ENCODE measurements around the gene TMTC1.

The TMTC1 gene

DNA sequence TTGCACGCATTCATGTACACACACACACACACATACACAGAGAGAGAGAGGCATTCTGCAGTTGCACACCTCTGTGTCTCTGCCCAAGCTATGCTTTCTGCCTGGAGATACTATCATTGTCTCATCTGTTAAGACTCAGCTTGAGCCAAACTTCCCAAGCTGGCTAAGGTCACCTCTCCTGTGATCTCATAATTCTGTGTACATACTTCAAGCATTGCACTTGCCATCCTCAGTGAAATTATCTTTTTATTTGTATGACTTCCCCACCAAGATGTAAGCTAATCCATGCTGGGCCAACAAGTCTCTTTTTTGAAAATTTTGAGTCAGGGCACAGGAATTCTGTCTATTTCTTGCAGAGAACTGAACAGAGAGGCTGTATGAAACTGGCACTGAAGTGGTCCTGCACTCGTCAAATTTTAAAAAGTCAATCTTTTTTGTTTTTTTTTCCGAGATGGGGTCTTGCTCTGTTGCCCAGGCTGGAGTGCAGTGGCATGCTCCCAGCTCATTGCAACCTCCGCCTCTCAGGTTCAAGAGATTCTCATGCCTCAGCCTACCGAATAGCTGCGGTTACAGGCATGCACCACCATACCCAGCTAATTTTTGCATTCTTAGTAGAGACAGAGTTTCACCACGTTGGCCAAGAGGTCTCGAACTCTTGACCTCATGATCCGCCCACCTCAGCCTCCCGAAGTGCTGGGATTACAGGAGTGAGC, 44.3 kb downstream of the TMTC1 start:
- CTCF ChIA-PET, result no interaction called here
- H3K9me3 Mint-ChIP-seq, result no peaks in the 10 kb centered on the region
- H3K36me3 Mint-ChIP-seq, result no peaks in the 10 kb centered on the region
- no peak overlapping the region for H3K4me3 Mint-ChIP-seq
- no peaks in the 10 kb centered on the region for H3K4me1 Mint-ChIP-seq
- no peak for DNase-seq
- no peaks in the 10 kb centered on the region for H3K27me3 Mint-ChIP-seq
- H3K27ac Mint-ChIP-seq, result no peak overlapping the region

DNA sequence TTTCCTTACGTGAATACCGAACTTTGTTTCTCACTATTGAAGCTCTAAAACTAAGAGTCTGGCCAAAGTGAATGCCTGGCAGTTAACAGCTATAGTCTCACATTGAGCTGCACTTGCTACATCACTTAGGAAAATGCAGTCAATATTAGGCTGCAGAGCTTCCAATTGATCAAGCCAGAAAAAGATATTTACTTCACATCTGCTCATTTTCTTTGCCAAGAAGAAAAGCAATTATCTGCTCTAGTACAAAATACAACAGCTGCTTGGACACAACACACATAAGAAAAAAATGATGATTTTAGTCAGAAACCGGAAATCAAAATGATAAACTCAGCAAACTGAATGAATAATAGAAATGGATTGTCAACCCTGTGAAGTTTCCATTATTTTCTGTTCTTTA, 45.4 kb downstream of the TMTC1 start:
- no peaks in the 10 kb centered on the region for H3K4me1 Mint-ChIP-seq
- no peak overlapping the region for H3K4me3 Mint-ChIP-seq
- no peaks in the 10 kb centered on the region for H3K36me3 Mint-ChIP-seq
- CTCF ChIA-PET, result no interaction called here
- H3K27ac Mint-ChIP-seq, result no peak overlapping the region
- H3K9me3 Mint-ChIP-seq, result no peaks in the 10 kb centered on the region
- DNase-seq, result no peak
- H3K27me3 Mint-ChIP-seq, result no peaks in the 10 kb centered on the region

DNA sequence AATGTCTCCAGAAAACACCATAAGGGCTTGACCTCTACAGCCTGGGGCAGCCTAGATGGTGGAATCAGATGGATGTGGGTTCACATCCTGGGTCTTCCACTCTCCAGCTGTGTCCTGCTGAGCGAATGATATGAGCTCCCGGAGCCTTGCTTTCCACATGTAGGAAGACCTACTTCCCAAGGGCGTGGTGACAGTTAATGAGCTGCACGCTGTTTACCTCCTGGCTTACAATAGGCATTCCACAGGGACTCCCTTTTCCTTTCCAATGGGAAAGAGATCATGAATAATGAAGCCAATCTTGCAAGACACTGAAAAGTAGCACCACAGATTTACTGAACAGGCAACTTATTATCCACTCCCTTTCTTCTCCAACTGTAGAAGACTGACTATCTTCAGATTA, 46.1 kb downstream of the TMTC1 start:
- no peaks in the 10 kb centered on the region for H3K4me1 Mint-ChIP-seq
- CTCF ChIA-PET, result interaction anchor here (1.0 kb wide), 1 partner anchor 10 kb away, joined by 3 read pairs; no protein-coding TSS in a partner anchor
- no peaks in the 10 kb centered on the region for H3K9me3 Mint-ChIP-seq
- no peak overlapping the region for H3K27ac Mint-ChIP-seq
- H3K4me3 Mint-ChIP-seq, result no peak overlapping the region
- DNase-seq, result no peak
- no peaks in the 10 kb centered on the region for H3K27me3 Mint-ChIP-seq
- H3K36me3 Mint-ChIP-seq, result no peaks in the 10 kb centered on the region

DNA sequence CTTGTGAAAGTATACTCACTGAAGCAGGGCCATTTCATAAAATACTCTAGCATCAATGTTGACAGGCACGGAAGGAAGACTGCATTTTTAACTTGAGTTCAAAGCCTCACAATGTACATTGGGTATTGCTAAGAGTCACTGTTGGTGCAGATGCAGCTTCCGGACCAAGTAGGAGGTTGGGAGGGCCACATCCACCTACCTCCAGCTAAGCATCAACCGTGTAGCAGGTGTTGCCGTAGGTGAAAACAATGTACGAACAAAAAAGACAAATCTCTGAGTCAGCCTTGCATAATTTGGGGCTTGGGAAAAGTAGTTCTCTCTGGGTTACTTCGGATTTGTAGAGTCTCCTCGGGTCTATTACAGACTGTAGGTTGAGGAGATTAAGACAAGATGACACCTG, 48.1 kb downstream of the TMTC1 start:
- Mint-ChIP-seq H3K27ac (no peak overlapping the region), H3K4me1 (no peaks in the 10 kb centered on the region), H3K9me3 (no peaks in the 10 kb centered on the region), H3K4me3 (no peak overlapping the region), H3K27me3 (no peaks in the 10 kb centered on the region), H3K36me3 (no peaks in the 10 kb centered on the region)
- CTCF ChIA-PET, result no interaction called here
- DNase-seq, result no peak

DNA sequence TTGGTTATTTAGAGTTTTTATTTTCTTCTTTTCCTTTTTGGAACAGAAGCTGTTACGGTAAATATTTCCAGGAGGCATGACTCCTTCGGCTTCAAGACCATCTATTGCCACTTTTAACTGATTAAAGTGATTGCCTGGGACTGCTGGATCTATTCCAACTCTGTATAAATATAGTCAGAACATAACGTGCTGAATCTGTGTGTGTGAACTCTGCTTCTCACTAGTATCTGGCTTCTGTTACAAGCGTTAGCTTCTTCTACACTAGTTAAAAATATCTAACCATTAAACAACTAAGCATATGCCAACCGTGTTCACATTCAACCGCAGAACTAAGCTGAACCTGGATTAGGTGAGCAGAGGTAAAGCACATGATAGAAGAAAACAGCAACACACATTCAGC, 49.0 kb downstream of the TMTC1 start:
- DNase-seq, result no peak
- CTCF ChIA-PET, result no interaction called here
- Mint-ChIP-seq H3K27me3 (no peaks in the 10 kb centered on the region), H3K36me3 (no peaks in the 10 kb centered on the region), H3K9me3 (no peaks in the 10 kb centered on the region), H3K4me3 (no peak overlapping the region), H3K27ac (no peak overlapping the region), H3K4me1 (no peaks in the 10 kb centered on the region)

DNA sequence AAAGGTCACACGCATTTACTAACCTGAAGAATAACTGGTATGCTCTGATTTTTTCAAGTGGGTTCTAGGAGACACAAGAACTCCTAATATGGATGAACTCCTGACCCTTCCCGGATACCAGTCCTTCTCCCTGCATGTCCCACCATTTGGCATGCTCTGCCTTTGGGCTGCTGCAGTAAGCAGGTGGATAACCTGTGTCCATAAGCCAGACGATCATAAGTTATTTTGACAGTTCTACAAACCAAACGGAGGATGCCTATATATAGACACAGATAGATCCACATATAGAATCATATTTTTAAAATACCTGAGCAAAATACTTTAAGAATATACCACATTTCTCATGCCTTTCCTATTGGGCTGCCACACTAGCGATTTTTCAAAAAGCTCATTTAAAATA, 49.4 kb downstream of the TMTC1 start:
- no peak for DNase-seq
- Mint-ChIP-seq H3K4me3 (no peak overlapping the region), H3K9me3 (no peaks in the 10 kb centered on the region), H3K27ac (no peak overlapping the region), H3K27me3 (no peaks in the 10 kb centered on the region), H3K4me1 (no peaks in the 10 kb centered on the region), H3K36me3 (no peaks in the 10 kb centered on the region)
- CTCF ChIA-PET, result no interaction called here

DNA sequence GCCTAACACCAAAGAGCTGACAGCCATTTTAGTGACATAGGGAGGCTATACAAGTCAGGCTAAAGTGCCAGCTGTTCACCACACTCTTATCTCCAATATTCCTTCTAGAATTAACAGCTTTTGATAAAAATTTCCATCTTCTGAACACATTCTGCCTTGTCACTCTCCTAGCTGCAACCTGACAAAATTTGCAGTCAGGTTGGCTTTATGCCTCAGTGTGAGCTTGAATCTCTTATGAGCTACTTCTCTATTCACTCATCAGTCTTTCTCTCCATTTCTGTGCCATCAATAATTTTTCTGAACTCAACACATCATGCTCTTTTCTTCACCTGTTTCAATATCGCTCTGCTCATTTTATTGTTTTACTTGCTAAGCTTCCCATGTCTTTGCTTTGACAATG, 50.2 kb downstream of the TMTC1 start:
- CTCF ChIA-PET, result no interaction called here
- Mint-ChIP-seq H3K4me3 (no peak overlapping the region), H3K27ac (no peak overlapping the region)

DNA sequence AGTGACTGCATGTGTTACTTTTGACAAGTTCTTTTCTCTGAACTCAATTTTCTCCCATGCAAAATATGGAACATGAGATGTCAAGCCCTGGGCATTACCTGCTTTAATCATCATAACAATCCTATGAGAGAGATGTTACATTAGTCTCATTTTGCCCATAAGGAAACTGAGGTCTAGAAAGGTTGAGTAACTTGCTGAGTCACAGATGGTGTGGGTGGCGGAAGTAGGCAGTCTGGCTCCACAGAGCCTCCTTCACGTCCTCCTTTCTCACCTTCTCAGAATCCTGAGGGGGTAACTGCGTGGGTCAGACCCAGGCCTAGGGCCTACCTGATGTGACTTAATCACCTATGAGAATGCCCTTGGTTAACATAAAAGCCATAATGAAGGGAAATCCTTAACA, 50.7 kb downstream of the TMTC1 start:
- no peak overlapping the region for H3K4me3 Mint-ChIP-seq
- no peaks in the 10 kb centered on the region for H3K4me1 Mint-ChIP-seq
- H3K36me3 Mint-ChIP-seq, result no peaks in the 10 kb centered on the region
- no peaks in the 10 kb centered on the region for H3K27me3 Mint-ChIP-seq
- CTCF ChIA-PET, result no interaction called here
- DNase-seq, result no peak
- H3K27ac Mint-ChIP-seq, result no peak overlapping the region
- H3K9me3 Mint-ChIP-seq, result peaks cover 1% of the 10 kb centered on the region

More for the DNA sequence above, 50.2 kb downstream of the TMTC1 start:
- H3K9me3 Mint-ChIP-seq, result peaks cover 1% of the 10 kb centered on the region
- no peaks in the 10 kb centered on the region for H3K27me3 Mint-ChIP-seq
- no peaks in the 10 kb centered on the region for H3K36me3 Mint-ChIP-seq
- no peak for DNase-seq
- no peaks in the 10 kb centered on the region for H3K4me1 Mint-ChIP-seq

DNA sequence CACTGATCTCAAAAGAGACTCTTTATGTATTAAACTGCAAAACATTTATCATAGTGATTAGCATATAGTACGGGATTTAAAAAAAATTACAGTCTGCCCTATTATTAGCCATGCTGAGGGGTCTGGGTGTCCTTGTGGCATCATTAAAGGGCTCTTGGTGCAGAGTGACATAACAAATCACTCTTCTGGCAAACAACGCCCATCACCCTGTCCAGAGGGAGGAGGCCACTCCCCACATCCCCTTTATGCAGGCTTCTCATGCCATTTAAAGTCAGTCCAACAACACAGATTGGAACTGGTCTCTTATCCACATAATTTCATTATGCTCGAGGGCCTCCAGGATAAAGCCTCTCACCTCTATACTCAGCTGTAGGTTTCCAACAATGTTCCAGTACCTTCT, 51.1 kb downstream of the TMTC1 start:
- Mint-ChIP-seq H3K36me3 (no peaks in the 10 kb centered on the region), H3K4me1 (no peaks in the 10 kb centered on the region), H3K9me3 (peaks cover 1% of the 10 kb centered on the region), H3K4me3 (no peak overlapping the region), H3K27ac (no peak overlapping the region), H3K27me3 (no peaks in the 10 kb centered on the region)
- DNase-seq, result no peak
- CTCF ChIA-PET, result no interaction called here

DNA sequence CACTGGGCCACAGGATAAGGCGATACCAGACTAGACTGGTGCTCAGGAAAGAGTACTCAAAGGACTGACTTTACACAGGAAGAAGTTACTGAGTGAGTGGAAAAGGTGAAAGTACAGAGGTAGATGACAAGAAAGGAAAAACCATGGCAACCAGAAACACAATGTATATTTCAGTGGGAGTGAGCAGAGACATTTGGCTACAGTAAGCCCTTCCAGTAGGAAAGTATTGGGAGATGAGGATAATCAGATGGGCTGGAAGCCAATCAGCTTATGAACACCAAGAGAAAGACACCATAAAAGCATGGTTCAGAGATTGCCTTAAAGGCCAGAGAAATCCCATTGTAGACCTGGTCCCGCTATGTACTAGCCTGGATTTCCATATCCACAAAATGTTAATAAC, 51.6 kb downstream of the TMTC1 start:
- CTCF ChIA-PET, result no interaction called here
- no peaks in the 10 kb centered on the region for H3K36me3 Mint-ChIP-seq

DNA sequence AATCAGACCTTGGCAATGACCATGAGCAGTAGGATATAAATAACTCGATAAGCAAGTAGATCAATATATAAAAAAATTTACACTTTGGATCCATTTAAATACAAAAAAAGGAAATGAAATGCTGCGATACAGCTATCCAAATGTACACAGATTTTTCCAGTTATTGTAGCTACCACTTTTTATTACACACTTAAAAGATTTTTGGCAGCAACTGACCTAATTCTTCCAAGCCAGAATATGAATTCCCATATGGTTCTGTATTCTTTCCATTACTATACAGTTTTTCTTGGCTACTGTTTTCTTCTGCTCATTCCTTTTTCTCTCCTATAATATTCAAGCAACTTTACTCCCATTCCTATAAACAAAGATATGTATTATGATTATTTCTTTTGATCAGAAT, 52.2 kb downstream of the TMTC1 start:
- no peak overlapping the region for H3K27ac Mint-ChIP-seq
- H3K9me3 Mint-ChIP-seq, result peaks cover 1% of the 10 kb centered on the region
- H3K4me1 Mint-ChIP-seq, result no peaks in the 10 kb centered on the region
- CTCF ChIA-PET, result no interaction called here
- H3K4me3 Mint-ChIP-seq, result no peak overlapping the region
- no peak for DNase-seq
- H3K27me3 Mint-ChIP-seq, result no peaks in the 10 kb centered on the region
- H3K36me3 Mint-ChIP-seq, result no peaks in the 10 kb centered on the region

More for the DNA sequence above, 51.6 kb downstream of the TMTC1 start:
- no peak for DNase-seq
- Mint-ChIP-seq H3K4me3 (no peak overlapping the region), H3K27ac (no peak overlapping the region), H3K9me3 (peaks cover 1% of the 10 kb centered on the region), H3K4me1 (no peaks in the 10 kb centered on the region), H3K27me3 (no peaks in the 10 kb centered on the region)

DNA sequence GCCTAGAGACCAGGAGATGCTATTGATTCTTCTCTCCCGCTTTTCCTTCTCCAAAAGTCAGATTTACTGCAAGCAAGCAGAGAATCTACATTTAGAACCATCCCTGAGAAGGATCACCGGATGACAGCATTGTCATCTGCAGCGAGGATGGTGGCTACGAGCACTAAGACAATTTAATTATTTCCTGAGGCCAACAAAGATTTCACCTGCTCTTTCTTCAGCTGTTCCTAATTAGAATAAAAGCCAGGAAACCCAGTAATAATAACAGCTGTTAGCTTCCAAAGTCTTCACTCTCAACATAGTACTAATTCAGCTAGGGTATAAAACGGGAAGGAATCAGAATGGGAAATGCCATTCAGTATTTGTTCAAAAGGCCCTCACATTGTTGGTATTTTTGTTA, 53.3 kb downstream of the TMTC1 start:
- CTCF ChIA-PET, result no interaction called here
- Mint-ChIP-seq H3K4me3 (no peak overlapping the region), H3K36me3 (no peaks in the 10 kb centered on the region), H3K27me3 (no peaks in the 10 kb centered on the region), H3K4me1 (no peaks in the 10 kb centered on the region), H3K27ac (no peak overlapping the region), H3K9me3 (peaks cover 1% of the 10 kb centered on the region)
- no peak for DNase-seq

DNA sequence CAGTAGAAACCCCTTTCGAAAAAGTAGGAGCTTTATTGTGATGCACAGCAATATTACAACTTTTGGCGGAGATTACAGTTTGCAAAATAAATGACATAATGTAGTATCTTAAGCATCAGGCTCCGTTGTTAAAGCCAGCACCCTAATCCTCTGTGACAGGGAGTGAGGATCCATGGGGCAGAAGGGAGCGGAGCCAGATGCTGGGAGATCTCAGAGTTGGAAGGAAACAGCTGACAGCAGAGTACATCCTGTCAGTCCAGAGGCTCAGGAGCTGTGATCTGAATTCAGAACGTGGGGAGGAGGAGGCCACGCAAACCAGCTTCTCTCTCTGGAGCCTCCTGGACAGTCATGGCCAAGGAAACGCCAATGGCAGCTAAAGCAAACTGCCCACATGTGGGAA, 55.7 kb downstream of the TMTC1 start:
- peaks cover 1% of the 10 kb centered on the region for H3K9me3 Mint-ChIP-seq
- H3K36me3 Mint-ChIP-seq, result no peaks in the 10 kb centered on the region
- no peaks in the 10 kb centered on the region for H3K27me3 Mint-ChIP-seq
- no peaks in the 10 kb centered on the region for H3K4me1 Mint-ChIP-seq
- DNase-seq, result no peak
- H3K4me3 Mint-ChIP-seq, result no peak overlapping the region
- H3K27ac Mint-ChIP-seq, result no peak overlapping the region
- CTCF ChIA-PET, result interaction anchor here (1.2 to 1.3 kb wide), 2 partner anchors 9 to 21 kb away, joined by 3 read pairs; no protein-coding TSS in a partner anchor

DNA sequence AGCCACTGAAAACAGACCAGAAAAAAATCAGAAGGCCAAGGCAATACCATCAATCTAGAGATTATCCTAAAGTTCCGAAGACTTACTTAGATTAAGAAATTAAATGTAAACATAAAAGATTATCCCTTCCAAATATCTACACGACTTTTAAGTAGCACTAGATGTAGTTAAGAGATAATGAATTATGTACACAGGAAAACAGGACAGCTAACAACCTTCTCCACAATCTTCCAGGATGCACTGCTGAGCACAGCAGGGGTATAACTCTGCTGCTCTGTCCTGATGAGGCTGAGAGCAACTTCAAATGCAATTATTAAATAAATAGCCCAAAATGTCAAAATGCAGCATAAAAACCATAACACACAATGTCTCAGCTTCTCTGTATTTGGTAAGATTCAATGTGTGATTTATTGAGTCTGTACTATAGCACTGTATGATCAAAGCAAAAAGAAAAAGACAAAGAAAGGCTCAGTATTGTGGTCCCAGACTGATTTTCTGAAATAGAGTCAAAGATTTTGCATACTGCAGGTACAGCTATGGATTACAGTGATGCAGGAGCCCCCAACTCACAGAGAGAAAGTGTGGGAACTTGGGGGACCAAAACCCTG, 56.9 kb downstream of the TMTC1 start:
- no peak for DNase-seq
- Mint-ChIP-seq H3K36me3 (no peaks in the 10 kb centered on the region), H3K27ac (no peak overlapping the region), H3K4me3 (no peak overlapping the region), H3K27me3 (no peaks in the 10 kb centered on the region), H3K4me1 (no peaks in the 10 kb centered on the region), H3K9me3 (peaks cover 1% of the 10 kb centered on the region)
- CTCF ChIA-PET, result interaction anchor here (1.3 kb wide), 1 partner anchor 10 kb away, joined by 3 read pairs; no protein-coding TSS in a partner anchor

DNA sequence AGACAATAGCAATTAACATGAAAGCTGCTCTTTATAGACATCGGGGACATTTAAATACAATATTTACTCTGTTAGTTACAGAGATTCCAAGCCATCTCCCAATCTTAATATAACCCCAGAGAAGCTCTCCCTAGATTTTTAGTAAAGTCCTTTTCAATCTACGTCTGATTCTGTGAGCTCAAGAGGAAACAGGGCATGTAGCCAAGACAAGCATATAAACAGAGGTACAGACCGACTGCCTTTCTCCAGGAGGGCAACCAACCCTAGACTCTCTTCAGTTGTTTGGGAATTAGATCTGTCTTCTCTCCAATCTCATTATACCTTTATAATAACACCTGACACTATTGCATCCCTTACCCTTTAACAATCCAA, 57.4 kb downstream of the TMTC1 start:
- Mint-ChIP-seq H3K27ac (no peak overlapping the region), H3K27me3 (no peaks in the 10 kb centered on the region), H3K36me3 (no peaks in the 10 kb centered on the region), H3K9me3 (peaks cover 1% of the 10 kb centered on the region), H3K4me3 (no peak overlapping the region), H3K4me1 (no peaks in the 10 kb centered on the region)
- DNase-seq, result no peak
- CTCF ChIA-PET, result no interaction called here
